Hepatocyte (in vitro differentiated cells): Measurements from ENCODE around the gene SUPT3H. TPM values are rescaled to one million over a fixed set of nuclear protein-coding genes. Genes with fewer than 3 reads are reported as not detected.

Experiments
- DNase-seq: peaks from one replicate; pipeline ENCODE4 v3.0.0-alpha.2; 2016; ENCODE audit warnings: low spot score
- H2AFZ ChIP-seq: fragments of 200-600 bp; sonication (generic); 2 replicates; pipeline ENCODE4 v1.6.0; 2016; ENCODE audit warnings: antibody characterized with exemption, mild to moderate bottlenecking
- H3K27ac ChIP-seq: fragments of 200-600 bp; sonication (generic); 2 replicates; pipeline ENCODE4 v1.5.1; 2016; ENCODE audit warnings: mild to moderate bottlenecking
- H3K27me3 ChIP-seq: fragments of 200-600 bp; sonication (generic); 2 replicates; pipeline ENCODE4 v1.6.1; 2016
- H3K36me3 ChIP-seq: fragments of 200-600 bp; sonication (generic); replicated peaks from 2 replicates; pipeline ENCODE4 v1.5.1; 2016; ENCODE audit warnings: low read depth; ENCODE audit not compliant: insufficient read depth
- H3K4me1 ChIP-seq: fragments of 200-600 bp; sonication (generic); 2 replicates; pipeline ENCODE4 v1.5.1; 2016; ENCODE audit warnings: mild to moderate bottlenecking, moderate library complexity; ENCODE audit not compliant: insufficient read depth
- H3K4me2 ChIP-seq: fragments of 200-600 bp; sonication (generic); 2 replicates; pipeline ENCODE4 v1.6.0; 2016
- H3K4me3 ChIP-seq: fragments of 200-600 bp; sonication (generic); 2 replicates; pipeline ENCODE4 v1.5.1; 2016; ENCODE audit warnings: mild to moderate bottlenecking
- H3K79me2 ChIP-seq: fragments of 200-600 bp; sonication (generic); 2 replicates; pipeline ENCODE4 v1.6.0; 2017; ENCODE audit warnings: mild to moderate bottlenecking
- H3K9me2 ChIP-seq: fragments of 200-600 bp; sonication (generic); replicated peaks from 2 replicates; pipeline ENCODE4 v1.6.0; 2017; ENCODE audit warnings: mild to moderate bottlenecking; ENCODE audit not compliant: insufficient read depth
- H3K9me3 ChIP-seq: fragments of 200-600 bp; sonication (generic); 2 replicates; pipeline ENCODE4 v1.5.1; 2016; ENCODE audit warnings: low read depth, mild to moderate bottlenecking
- H4K20me1 ChIP-seq: fragments of 200-600 bp; sonication (generic); 2 replicates; pipeline ENCODE4 v1.6.0; 2016; ENCODE audit warnings: mild to moderate bottlenecking; ENCODE audit not compliant: insufficient read depth, poor library complexity, severe bottlenecking
- CTCF ChIP-seq: fragments of 200-600 bp; sonication (generic); IDR thresholded peaks from 2 replicates; pipeline ENCODE4 v1.5.1; 2016; ENCODE audit warnings: antibody characterized with exemption, mild to moderate bottlenecking; ENCODE audit not compliant: poor library complexity
- EZH2 ChIP-seq: fragments of 200-600 bp; sonication (generic); IDR thresholded peaks from 2 replicates; pipeline ENCODE4 v1.6.1; 2016; ENCODE audit warnings: antibody characterized with exemption, mild to moderate bottlenecking, borderline replicate concordance
- EZH2phosphoT487 ChIP-seq: fragments of 200-600 bp; sonication (generic); IDR thresholded peaks from one replicate; pipeline ENCODE4 v1.6.1; 2018; ENCODE audit warnings: antibody characterized with exemption, mild to moderate bottlenecking, low read depth, moderate library complexity; ENCODE audit not compliant: unreplicated experiment, severe bottlenecking
- WGBS: methylation state at CpG from one replicate; pipeline ENCODE4 v1.1.6; 2016; ENCODE audit warnings: low lambda C conversion rate; ENCODE audit errors: missing lambda C conversion rate; 5-methylcytosine and 5-hydroxymethylcytosine counted together
- polyA plus RNA-seq: library from polyadenylated mRNA; unstranded; fragments of >200 nt; fragmentation: Nextera tagmentation; extraction: Ambion mirVana; gene quantifications from 2 replicates; pipeline ENCODE4 v1.2.1, GENCODE V29; 2016
- total RNA-seq: library from RNA; depleted of rRNA; stranded (reverse); fragments of >200 nt; gene quantifications from 2 replicates; pipeline ENCODE4 v1.2.3, GENCODE V29; 2014

Gene SUPT3H
- total and polyA plus RNA-seq, 2 experiments from 2014 or later = 6.8 to 7.7 TPM

- Histone ChIP-seq H3K79me2 (no peaks in the 10 kb centered on the region), H2AFZ (no peak overlapping the region), H3K27me3 (no peaks in the 10 kb centered on the region), H3K9me2 (no peaks in the 10 kb centered on the region), H3K36me3 (no peaks in the 10 kb centered on the region), H3K4me1 (peaks cover 11% of the 10 kb centered on the region), H3K4me2 (no peak overlapping the region), H4K20me1 (no peaks in the 10 kb centered on the region), H3K9me3 (no peaks in the 10 kb centered on the region), H3K4me3 (no peak overlapping the region), H3K27ac (no peak overlapping the region)
- TF ChIP-seq EZH2phosphoT487 (no peak), CTCF (no peak), EZH2 (no peak)
- no peak for DNase-seq
Measured at GRCh38 chr6:45199554-45199953, 178.2 kb downstream of the SUPT3H start.

- H3K4me2 ChIP-seq = no peak overlapping the region
- no peaks in the 10 kb centered on the region for H3K79me2 ChIP-seq
- no peak overlapping the region for H3K4me3 ChIP-seq
- H3K27ac ChIP-seq = no peak overlapping the region
- 80% methylated on average over 3 of the region's 3 CpGs for WGBS
- H3K4me1 ChIP-seq = peaks cover 11% of the 10 kb centered on the region
- H3K9me2 ChIP-seq = no peaks in the 10 kb centered on the region
- no peak overlapping the region for H2AFZ ChIP-seq
- H3K27me3 ChIP-seq = no peaks in the 10 kb centered on the region
- no peaks in the 10 kb centered on the region for H4K20me1 ChIP-seq
- H3K36me3 ChIP-seq = no peaks in the 10 kb centered on the region
- TF ChIP-seq EZH2phosphoT487 (no peak), CTCF (no peak), EZH2 (no peak)
- no peak for DNase-seq
- H3K9me3 ChIP-seq = no peaks in the 10 kb centered on the region
Measured at GRCh38 chr6:45196121-45196520, 181.6 kb downstream of the SUPT3H start.

- peaks cover 7% of the 10 kb centered on the region for H3K4me1 ChIP-seq
- no peak overlapping the region for H3K4me2 ChIP-seq
- no peak overlapping the region for H3K4me3 ChIP-seq
- no peak overlapping the region for H2AFZ ChIP-seq
- DNase-seq = no peak
- 97% methylated on average over 1 of the region's 1 CpG for WGBS
- H3K9me2 ChIP-seq = no peaks in the 10 kb centered on the region
- no peaks in the 10 kb centered on the region for H3K9me3 ChIP-seq
- no peaks in the 10 kb centered on the region for H3K36me3 ChIP-seq
- H3K27me3 ChIP-seq = no peaks in the 10 kb centered on the region
- no peaks in the 10 kb centered on the region for H3K79me2 ChIP-seq
- no peaks in the 10 kb centered on the region for H4K20me1 ChIP-seq
- no peak overlapping the region for H3K27ac ChIP-seq
- TF ChIP-seq EZH2 (no peak), CTCF (no peak), EZH2phosphoT487 (no peak)
Measured at GRCh38 chr6:45195137-45195536, 182.6 kb downstream of the SUPT3H start.

- WGBS = 94% methylated on average over 2 of the region's 2 CpGs
- Histone ChIP-seq H3K27me3 (no peaks in the 10 kb centered on the region), H3K4me1 (no peaks in the 10 kb centered on the region), H3K4me3 (no peak overlapping the region), H3K79me2 (no peaks in the 10 kb centered on the region), H3K4me2 (no peak overlapping the region), H3K9me3 (no peaks in the 10 kb centered on the region), H4K20me1 (no peaks in the 10 kb centered on the region), H3K27ac (no peak overlapping the region), H3K36me3 (no peaks in the 10 kb centered on the region), H2AFZ (no peak overlapping the region), H3K9me2 (no peaks in the 10 kb centered on the region)
- TF ChIP-seq EZH2phosphoT487 (no peak), CTCF (no peak), EZH2 (no peak)
- no peak for DNase-seq
Measured at GRCh38 chr6:45192556-45192955, 185.2 kb downstream of the SUPT3H start.
